WTC11 (cell line): ENCODE data around the gene RPL36.

ENCODE experiments used
- CREM ChIP-seq: sonication (generic); formaldehyde crosslinking; IDR thresholded peaks from 2 replicates; pipeline ENCODE4 v1.8.1; 2022; ENCODE audit warnings: mild to moderate bottlenecking, missing genetic modification reagents, moderate library complexity
- CTCF ChIP-seq: fragments of 200-600 bp; IDR thresholded peaks from 2 replicates; pipeline ENCODE4 v1.8.0; 2022; ENCODE audit warnings: antibody characterized with exemption
- FOXP1 ChIP-seq: sonication (generic); formaldehyde crosslinking; IDR thresholded peaks from 2 replicates; pipeline ENCODE4 v1.8.0; 2022; ENCODE audit warnings: missing genetic modification reagents, mild to moderate bottlenecking, moderate library complexity, borderline replicate concordance
- KAT7 ChIP-seq: sonication (generic); formaldehyde crosslinking; IDR thresholded peaks from 2 replicates; pipeline ENCODE4 v1.8.1; 2023; ENCODE audit warnings: missing genetic modification reagents, mild to moderate bottlenecking, borderline replicate concordance
- NR1H2 ChIP-seq: sonication (generic); formaldehyde crosslinking; IDR thresholded peaks from 2 replicates; pipeline ENCODE4 v1.9.0; 2021; ENCODE audit warnings: mild to moderate bottlenecking, moderate library complexity, missing genetic modification reagents
- PRDM15 ChIP-seq: sonication (generic); formaldehyde crosslinking; IDR thresholded peaks from 2 replicates; pipeline ENCODE4 v1.8.0; 2022; ENCODE audit warnings: missing genetic modification reagents
- TF ChIP-seq, protein P1 (sequence below): sonication (generic); formaldehyde crosslinking; IDR thresholded peaks from 2 replicates; pipeline ENCODE4 v1.8.0; 2022; ENCODE audit warnings: mild to moderate bottlenecking, missing genetic modification reagents
- TF ChIP-seq, protein P2 (sequence below): sonication (generic); formaldehyde crosslinking; conservative IDR thresholded peaks from 2 replicates; pipeline ENCODE4 v1.8.1; 2022; ENCODE audit warnings: mild to moderate bottlenecking, missing genetic modification reagents
- TF ChIP-seq, protein P3 (sequence below): sonication (generic); formaldehyde crosslinking; IDR thresholded peaks from 2 replicates; pipeline ENCODE4 v1.8.1; 2022; ENCODE audit warnings: low read depth, mild to moderate bottlenecking, moderate library complexity, missing genetic modification reagents, borderline replicate concordance

DNA sequence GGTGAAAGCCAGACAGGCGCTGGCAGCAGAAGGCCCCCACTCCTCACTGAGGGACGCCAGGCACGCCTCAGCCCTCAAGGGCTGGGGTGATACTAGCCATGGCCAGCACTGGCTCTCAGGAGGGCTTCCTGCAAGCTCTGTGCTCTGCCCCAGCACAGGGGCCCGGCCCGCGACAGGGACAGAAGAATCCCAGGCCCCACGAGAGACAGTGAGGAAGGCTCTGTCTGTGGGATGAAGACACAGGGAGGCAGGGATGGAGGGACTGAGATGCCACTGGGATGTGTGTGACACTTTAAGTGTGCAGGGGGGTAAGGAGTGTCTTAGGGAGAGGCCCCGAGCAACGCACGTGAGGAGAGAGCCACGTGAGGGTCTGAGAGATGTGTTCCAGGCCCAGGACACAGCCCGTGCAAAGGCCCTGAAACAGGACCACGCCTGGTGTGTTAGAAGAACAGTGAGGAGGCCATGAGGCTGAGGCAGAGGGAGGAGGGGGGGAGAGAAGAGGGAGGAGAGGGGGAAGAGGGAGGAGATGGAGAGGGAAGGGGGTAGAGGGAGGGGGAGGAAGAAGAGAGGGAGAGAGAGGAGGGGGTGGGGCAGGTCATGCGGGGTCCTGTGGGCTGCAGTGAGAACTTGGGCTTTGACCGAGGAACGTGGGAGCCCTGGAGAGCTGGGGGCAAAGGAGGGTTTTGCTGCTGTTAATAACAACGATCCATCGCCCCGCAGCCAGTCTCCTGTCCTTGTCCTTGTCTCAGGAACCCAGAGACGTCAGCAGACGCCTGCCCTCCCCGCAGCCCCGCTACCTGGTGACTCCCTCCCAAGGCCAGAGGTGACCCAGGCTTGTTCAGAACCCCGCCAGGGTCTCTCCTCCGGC, 7.2 kb downstream of the RPL36 start:
- TF ChIP-seq CTCF = no peak
- no peak for TF ChIP-seq PRDM15
- TF ChIP-seq, protein P1, sequence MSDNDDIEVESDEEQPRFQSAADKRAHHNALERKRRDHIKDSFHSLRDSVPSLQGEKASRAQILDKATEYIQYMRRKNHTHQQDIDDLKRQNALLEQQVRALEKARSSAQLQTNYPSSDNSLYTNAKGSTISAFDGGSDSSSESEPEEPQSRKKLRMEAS (CRISPR knock-in tag) = no peak
- no peak for TF ChIP-seq KAT7 (CRISPR knock-in tag)
- TF ChIP-seq FOXP1 (CRISPR knock-in tag) = no peak
- no peak for TF ChIP-seq NR1H2 (CRISPR knock-in tag)
- TF ChIP-seq CREM (CRISPR knock-in tag) = no peak
- TF ChIP-seq, protein P2, sequence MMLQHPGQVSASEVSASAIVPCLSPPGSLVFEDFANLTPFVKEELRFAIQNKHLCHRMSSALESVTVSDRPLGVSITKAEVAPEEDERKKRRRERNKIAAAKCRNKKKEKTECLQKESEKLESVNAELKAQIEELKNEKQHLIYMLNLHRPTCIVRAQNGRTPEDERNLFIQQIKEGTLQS (CRISPR knock-in tag) = no peak
- TF ChIP-seq, protein P3, sequence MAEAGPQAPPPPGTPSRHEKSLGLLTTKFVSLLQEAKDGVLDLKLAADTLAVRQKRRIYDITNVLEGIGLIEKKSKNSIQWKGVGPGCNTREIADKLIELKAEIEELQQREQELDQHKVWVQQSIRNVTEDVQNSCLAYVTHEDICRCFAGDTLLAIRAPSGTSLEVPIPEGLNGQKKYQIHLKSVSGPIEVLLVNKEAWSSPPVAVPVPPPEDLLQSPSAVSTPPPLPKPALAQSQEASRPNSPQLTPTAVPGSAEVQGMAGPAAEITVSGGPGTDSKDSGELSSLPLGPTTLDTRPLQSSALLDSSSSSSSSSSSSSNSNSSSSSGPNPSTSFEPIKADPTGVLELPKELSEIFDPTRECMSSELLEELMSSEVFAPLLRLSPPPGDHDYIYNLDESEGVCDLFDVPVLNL (CRISPR knock-in tag) = no peak
